Right forelimb (tissue), 1 donor: ENCODE data around the gene PPP1R37.

Experiments used
- DNase-seq: peaks from one replicate; pipeline ENCODE4 v3.0.0-alpha.2; 2018

Gene PPP1R37

DNA sequence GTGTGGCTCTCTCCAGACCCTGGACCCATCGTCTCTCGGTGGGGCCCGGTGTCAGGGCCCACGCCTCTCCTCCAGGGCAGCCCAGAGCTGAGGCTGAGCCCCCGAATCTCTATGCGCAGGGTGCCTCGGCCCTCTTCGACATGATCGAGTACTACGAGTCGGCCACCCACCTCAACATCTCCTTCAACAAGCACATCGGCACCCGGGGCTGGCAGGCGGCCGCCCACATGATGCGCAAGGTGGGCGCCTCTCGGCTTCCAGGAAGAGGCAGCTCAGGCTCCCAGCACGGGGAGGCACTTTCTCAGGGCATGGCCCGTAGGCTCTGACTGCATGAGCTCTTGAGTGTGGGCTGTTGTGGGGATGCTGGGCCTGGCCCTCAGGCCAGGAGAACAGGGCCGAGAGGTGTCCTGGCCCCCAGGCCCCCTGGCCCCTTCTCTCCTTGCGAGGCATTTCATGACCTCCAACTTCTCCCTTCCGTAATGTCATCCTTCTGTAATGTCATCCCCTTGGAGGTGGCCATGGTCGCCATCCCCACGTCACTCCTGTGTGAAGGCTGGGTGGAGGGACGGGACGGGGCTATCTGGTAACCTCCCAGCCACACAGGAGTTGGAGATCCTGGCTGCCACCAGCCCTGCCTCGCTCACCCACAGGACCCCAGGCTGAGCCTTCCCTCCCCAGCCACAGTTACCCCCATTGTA is 48.4 kb downstream of the PPP1R37 start:
- DNase-seq = no peak

DNA sequence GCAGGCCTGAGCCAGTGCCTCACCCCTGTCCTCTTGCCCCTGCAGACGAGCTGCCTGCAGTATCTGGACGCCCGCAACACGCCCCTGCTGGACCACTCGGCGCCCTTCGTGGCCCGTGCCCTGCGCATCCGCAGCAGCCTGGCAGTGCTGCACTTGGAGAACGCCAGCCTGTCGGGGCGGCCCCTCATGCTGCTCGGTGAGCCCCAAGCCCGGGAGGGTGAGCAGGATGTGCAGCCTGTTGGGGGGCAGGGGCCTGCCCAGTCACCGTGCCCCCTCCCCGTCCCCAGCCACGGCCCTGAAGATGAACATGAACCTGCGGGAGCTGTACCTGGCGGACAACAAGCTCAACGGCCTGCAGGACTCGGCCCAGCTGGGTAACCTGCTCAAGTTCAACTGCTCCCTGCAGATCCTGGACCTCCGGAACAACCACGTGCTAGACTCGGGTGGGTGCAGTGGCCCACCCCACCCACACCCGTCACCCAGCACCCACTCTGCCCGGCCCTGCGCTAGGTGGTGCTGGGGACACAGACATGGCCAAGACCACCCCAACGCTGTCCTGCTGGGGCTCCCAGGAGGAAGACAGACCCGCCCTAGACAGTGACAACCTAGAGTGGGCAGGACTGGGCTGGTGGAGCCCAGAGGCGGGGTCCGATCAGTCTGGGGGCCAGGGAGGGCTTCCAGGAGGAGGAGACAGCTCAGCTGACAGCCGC is 49.2 kb downstream of the PPP1R37 start:
- no peak for DNase-seq

DNA sequence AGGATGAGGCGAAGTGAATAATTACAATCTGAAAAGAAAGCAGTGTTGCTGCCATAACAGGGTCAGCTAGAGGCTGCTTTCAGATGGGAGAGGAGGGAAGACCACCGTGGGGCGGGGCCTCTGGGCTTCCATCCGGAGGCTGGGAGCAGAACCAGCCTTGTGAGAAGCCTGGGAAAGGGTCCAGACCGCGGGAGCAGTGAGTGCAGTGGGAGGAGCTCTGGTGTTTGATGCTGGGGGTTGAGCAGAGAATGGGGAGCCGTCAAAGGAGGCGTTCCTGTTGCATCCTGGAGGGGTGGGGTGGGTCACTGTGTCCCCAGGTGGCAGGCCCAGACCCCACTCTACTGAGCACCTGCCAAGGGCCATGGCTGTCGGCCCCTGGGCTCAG is 49.7 kb downstream of the PPP1R37 start:
- no peak for DNase-seq

DNA sequence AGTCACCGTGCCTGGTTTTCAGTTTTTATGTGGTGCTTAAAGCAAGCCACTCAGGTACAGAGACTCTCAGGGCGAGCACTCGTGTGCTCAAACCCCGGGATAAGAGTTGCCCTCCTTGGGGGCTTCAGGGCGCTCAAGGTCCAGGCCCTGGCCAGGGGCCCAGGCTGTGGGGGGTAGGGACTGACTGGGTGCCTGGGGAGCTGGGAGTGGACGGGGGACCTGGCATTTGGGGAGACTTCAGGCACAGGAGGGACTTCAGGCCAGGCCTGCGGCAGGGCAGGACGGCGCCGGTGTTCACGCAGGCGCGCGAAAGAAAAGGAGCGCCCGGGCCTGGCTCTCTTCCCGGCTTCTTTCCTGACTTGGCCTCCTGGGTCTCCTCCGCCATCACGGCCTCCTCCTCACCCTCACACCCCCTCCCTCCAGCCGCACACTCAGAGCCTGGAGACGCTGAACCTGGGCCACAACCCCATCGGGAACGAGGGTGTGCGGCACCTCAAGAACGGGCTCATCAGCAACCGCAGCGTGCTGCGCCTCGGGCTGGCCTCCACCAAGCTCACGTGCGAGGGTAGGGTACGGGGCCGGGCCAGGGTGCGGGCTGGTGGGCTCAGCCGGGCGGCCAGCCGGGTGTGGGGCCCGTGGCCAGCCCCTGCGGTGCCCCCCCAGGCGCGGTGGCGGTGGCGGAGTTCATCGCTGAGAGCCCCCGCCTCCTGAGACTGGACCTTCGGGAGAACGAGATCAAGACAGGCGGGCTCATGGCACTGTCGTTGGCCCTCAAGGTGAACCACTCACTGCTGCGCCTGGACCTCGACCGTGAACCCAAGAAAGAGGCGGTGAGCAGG is 51.7 kb downstream of the PPP1R37 start:
- no peak for DNase-seq

- DNase-seq = no peak
These were observed 52.6 kb downstream of the PPP1R37 start for GRCh38 chr19:45145270-45146189.

GRCh38 chr19:45146251-45146650 is 53.3 kb downstream of the PPP1R37 start:
- DNase-seq = no peak

- DNase-seq = no peak
These were observed 53.8 kb downstream of the PPP1R37 start for GRCh38 chr19:45146741-45147205.

DNA sequence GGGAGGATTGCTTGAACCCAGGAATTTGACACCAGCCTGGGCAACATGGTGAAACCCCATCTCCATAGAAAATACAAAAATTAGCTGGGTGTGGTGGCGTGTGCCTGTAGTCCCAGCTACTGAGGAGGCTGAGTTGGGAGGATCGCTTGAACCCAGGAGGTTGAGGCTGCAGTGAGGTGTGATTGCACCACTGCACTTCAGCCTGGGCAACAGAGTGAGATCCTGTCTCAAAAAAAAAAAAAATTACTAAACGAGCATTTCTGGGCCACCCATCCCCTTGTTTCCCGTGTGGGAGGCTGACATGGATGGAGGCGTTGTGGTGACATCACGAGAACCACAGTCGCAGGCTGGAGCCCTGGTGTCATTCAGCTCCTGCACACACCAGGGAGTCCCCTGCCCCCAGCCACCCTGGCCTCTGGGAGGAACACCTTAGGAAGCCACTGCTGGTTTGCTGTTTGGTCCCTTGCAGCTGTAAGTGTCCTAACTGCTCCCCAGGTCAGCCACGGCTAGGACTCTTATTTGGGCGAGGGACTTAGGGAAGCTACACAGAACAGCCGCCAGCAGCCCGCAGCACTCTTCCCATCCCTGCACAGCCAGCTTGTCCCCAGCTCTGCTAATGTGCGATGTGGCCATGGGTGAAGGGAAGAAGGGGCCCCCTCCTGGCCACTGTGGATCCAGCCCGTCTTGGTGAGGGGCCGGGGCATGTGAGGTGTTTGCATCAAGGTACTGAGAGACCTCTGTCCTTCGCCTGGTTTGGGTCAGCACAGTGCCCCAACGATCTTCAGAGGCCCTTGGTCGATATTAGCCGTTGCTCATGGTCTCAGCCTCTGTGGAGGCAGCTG is 55.1 kb downstream of the PPP1R37 start:
- no peak for DNase-seq

- DNase-seq = no peak
These were observed 56.1 kb downstream of the PPP1R37 start for GRCh38 chr19:45149129-45149528.

- no peak for DNase-seq
These were observed 57.2 kb downstream of the PPP1R37 start for GRCh38 chr19:45150180-45150579.

- no peak for DNase-seq
These were observed 57.8 kb downstream of the PPP1R37 start for GRCh38 chr19:45150751-45151281.

DNA sequence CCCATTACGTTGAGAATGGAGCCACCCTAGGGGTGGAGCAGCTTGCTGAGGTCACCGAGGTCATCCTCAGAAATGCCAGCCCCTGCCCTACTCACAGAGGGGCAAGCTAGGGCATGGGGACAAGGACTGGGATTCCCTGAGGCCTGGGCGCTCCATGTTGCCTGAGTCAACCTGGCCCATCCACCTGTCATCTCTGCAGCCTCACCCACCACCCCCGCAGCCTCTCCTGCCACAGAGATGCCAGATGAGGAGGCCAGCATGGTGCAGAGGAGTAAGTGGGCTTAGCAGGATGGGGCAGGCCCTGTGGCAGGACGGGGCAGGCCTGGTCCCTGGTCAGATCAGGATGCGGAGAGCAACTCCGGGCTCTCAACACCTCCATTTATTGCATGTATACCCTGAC is 58.3 kb downstream of the PPP1R37 start:
- DNase-seq = no peak

DNA sequence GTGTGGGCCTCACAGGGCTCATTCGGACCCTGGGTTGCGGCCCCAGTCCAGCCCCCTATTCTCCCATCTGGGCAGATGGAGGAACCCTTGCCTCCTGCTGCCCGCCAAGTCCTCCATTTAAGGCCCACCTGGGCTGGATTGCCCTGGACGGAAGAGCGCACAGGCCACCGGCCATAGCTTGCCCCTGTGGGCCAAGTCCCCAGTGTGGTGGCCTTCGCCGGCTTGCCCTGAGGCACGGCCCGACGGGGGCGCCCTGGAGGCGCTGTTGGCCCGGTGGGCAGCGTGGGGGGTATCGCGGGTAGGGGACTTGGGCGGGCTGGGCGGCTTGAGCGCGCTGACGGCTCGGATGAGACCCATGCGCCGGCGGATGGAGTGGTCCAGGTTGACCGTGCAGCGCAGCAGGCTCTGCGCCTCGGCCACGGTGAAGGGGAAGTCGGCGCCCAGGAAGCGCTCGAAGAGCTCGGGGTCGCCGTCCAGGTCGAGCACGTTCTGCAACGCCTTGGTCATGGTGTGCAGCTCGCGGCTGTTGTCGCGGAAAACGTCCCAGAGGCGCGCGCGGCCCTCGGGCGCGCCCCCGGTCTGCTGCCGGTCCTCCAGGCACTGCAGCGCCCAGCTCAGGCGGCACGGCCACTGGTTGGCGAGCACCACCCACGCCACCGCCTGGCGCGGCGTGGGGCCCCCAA is 59.0 kb downstream of the PPP1R37 start:
- no peak for DNase-seq

GRCh38 chr19:45152504-45153338 is 59.7 kb downstream of the PPP1R37 start:
- DNase-seq = peak; percentile 56

DNA sequence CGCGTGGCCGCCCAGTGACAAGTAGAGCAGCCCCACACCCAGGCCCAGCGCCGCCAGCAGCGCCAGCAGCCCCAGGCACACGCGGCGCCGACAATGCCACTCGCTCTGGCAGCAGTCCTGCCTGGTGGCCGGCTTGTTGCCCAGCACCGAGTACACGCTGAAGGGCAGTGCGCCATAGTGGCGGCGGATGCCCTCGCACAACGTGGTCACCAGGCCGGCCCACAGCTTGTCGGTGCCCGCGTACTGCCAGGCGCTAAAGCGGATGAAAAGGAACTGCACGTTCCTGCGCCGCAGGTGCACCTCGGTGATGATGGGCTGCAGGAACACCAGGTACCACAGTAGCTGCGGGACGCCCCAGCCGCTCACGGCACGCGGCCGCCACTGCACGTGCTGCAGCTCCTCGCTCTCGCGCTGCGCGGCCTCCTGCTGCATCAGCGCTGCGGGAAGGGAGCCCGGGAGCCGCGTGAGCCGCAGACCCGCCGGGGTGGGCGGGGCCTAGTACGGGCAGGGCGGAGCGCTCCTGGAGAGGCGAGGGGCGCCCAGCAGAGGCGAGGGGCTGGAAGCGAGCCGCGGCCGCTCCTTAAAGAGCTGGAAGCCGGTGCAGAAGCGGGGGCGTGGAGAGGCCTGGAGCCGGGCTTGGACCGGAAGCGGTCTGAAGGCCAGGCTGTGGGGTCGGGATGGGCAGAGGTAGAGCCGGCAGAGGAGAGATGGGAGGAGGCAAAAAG is 60.5 kb downstream of the PPP1R37 start:
- DNase-seq = peak; percentile 78

GRCh38 chr19:45154064-45154827 is 61.3 kb downstream of the PPP1R37 start:
- no peak for DNase-seq

DNA sequence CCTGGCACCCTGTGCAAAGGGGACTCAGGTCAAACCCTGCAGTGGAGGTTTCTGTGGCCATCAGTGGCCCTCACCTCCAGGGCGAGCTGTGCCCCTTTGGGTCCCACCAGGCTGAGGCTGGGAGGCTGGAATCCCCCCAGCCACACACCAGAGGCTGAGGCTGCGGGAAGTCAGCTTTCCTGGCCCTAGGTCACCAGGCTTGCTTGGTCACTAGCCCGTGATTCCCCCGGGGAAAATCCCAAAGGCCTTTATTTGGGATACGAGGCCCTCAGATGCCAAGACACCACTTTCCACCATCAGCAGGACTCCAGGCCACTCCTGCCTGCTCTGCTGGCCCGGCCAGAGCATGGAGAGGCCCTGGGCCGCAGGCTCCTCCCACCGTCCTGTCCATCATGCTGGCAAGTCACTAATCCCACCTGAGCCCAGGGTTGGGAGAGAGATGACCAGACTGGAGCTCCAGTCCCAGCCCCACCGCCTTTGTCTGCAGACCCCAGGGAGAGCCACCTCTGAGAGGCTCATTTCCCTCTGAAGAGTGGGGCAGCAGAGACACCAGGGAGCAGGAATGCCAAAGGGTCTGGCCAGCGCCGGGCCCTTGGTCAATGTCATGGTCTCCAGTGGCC is 63.1 kb downstream of the PPP1R37 start:
- DNase-seq = no peak

GRCh38 chr19:45156751-45157150 is 63.8 kb downstream of the PPP1R37 start:
- no peak for DNase-seq
